CD1c-positive myeloid dendritic cell (primary cell): ENCODE measurements around the gene BEND2.

ENCODE experiments used
- DNase-seq: peaks from one replicate; pipeline ENCODE4 v3.0.0-alpha.2; 2016; ENCODE audit errors: extremely low spot score

The BEND2 gene

DNA sequence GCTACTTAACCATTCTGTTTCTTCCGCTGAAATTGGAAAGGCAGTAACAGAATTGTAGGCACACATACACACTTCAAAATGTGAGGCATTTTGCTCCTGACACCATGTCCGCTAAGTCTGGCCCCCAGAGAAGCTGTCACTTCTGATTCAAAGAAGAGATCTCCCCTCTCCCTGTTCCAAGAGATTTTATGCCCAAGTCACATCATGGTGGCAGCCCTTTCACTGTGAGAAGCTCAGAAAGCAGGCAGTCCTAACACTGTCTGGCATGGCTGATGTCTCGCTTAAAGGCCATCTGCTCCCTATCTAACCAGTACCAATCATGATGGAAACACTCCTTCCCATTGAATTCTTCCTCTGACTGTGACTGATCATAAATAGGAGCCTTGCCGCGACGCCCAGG lies 83.9 kb downstream of the BEND2 start:
- DNase-seq: no peak

DNA sequence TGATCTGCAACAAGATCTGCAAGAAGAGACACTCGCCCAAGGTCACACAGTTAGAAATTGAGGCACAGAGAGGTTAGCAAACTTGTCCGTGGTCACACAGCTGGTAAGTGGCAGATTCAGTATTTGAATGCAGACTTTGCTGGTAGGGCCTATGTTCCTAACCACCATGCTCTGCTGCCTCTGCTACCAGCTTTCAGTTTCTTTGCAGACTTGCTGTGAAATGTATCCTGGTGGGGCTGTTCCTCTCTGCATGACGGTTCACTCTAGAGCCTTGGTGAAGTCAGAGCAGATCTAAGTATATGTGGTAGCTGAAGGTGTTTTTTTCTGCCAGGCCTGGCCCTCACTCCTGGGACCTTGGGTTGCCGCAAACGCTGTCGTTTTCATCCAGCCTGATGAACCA lies 87.1 kb downstream of the BEND2 start:
- no peak for DNase-seq

DNA sequence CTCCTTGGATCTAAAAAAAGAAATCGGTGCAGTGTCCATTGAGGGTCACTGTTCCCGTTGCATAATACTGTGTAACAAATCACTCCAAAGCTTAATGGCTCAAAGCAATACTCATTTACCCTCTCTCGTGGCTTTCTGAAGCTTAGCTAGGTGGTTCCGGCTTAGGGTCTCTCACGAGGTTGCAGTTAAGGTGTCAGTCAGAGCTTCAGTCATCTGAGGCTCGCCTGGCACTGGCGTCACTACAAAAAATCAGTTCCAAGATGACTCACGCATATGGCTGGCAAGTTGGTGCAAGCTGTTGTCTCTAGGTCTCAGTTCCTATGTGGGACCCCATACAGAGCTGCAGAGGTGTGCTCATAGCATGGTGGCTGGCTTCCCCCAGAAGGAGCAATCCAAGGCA lies 91.0 kb downstream of the BEND2 start:
- no peak for DNase-seq

DNA sequence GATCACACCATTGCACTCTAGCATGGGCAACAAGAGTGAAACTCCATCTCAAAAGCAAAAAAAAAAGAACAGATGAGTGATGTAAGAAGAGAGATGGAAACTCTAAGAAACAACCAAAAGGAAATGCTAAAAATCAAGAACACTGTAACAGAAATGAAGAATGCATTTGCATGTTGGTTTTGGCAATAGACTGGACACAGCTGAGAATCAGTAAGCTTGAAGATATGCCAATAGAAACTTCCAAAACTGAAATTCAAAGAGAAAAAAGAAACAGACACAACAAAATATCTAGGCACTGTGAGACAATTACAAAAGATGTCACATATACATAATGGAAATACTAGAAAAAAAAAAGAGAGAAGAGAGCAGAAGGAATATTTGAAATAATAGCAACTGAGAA lies 93.7 kb downstream of the BEND2 start:
- no peak for DNase-seq

DNA sequence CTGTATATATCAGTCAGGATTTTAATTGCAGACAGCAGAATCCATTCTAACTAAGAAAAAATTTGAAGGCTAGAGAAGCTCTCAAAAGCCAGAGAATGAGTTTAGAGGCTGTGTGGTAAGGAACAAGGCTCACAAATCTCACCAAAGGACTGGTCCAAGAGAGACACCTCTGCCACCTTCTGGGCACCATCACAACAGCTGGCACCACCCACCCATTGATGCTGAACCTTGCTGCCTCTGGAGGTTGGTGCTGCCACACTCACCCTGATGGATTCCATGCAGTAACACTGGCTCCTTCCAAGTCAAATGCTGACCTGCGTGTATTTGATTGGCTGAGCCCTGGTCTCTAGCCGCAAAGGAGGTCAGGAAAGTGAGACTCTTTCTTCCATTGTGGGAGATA lies 100.8 kb downstream of the BEND2 start:
- DNase-seq: no peak
